Nephron (organoid): Measurements from ENCODE around the gene GALNTL6.

Source experiments
- H3K27ac Mint-ChIP-seq, 3 experiments: 2 replicates each; pipeline ENCODE4 v1.8.0; 2020; ENCODE audit warnings: mixed read lengths in 3 of 3, mild to moderate bottlenecking in 2 of 3, moderate library complexity in 1 of 3
- H3K27me3 Mint-ChIP-seq: 2 replicates; pipeline ENCODE4 v1.8.0; 2021; ENCODE audit warnings: low read depth, mild to moderate bottlenecking, moderate library complexity, mixed read lengths
- H3K36me3 Mint-ChIP-seq: 2 replicates; pipeline ENCODE4 v1.8.0; 2020; ENCODE audit warnings: low read depth, mixed read lengths
- H3K4me1 Mint-ChIP-seq: 2 replicates; pipeline ENCODE4 v1.8.0; 2020; ENCODE audit warnings: mixed read lengths
- H3K4me3 Mint-ChIP-seq, 3 experiments: 2 replicates each; pipeline ENCODE4 v1.8.0; 2020; ENCODE audit warnings: mild to moderate bottlenecking in 3 of 3, mixed read lengths in 3 of 3, moderate library complexity in 2 of 3
- H3K9me3 Mint-ChIP-seq: 2 replicates; pipeline ENCODE4 v1.8.0; 2020; ENCODE audit warnings: mixed read lengths
- CTCF ChIP-seq, 3 experiments: fragments of 200-600 bp; sonication (generic); IDR thresholded peaks; one replicate each; pipeline ENCODE4 v1.5.0; 2021; ENCODE audit warnings: antibody characterized with exemption in 3 of 3; ENCODE audit not compliant: unreplicated experiment in 3 of 3

GALNTL6 gene

DNA sequence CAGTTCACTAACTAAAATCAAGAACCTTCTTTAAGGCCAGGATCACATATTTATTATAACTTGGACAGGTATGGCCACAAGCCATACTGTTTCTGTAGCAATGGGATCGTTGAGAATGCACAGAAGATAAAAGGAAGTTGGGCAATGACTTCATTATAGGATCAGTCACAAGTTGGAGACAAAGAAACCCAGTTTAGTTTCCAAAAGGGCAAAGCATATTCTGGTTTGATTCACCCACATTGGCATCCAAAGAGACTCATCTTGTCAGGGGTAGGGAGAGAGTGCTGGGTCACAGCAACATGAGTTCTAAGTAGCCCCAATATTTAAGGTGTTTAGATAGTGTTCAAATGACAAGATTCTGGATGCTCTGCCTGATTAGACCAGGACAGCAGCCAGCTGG, 1038.3 kb downstream of the GALNTL6 start:
- TF ChIP-seq CTCF (IDR thresholded peaks at IDR 0.05; ENCODE audit: unreplicated experiment in 3 of 3) = no peak
- Mint-ChIP-seq H3K4me1 (no peaks in the 10 kb centered on the region), H3K27ac (no peak overlapping the region), H3K36me3 (no peaks in the 10 kb centered on the region), H3K9me3 (no peaks in the 10 kb centered on the region), H3K4me3 (no peak overlapping the region), H3K27me3 (no peaks in the 10 kb centered on the region)

DNA sequence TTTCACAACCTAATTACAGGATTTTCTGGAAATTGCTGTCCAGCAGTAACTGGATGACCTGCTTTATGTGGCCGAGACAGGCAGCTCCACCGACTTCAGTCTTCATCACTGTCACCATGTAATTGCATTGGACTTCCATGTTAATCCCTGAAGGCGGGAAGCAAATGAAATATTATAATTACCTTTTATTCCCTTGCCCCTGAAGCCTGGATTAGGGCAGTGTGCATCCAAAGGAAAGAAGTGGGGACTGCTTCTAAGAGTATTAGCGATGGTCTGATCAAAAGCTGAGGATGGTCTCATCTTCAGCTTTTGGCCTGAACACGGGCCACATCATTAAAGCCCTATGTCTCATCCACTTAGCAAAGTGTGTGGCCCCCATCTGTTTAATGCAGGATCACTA, 1043.8 kb downstream of the GALNTL6 start:
- peaks cover 3% of the 10 kb centered on the region for H3K36me3 Mint-ChIP-seq
- H3K4me1 Mint-ChIP-seq = no peaks in the 10 kb centered on the region
- no peaks in the 10 kb centered on the region for H3K27me3 Mint-ChIP-seq
- H3K4me3 Mint-ChIP-seq = no peak overlapping the region
- no peak for TF ChIP-seq CTCF (IDR thresholded peaks at IDR 0.05; ENCODE audit: unreplicated experiment in 3 of 3)
- no peak overlapping the region for H3K27ac Mint-ChIP-seq
- H3K9me3 Mint-ChIP-seq = peaks cover 3% of the 10 kb centered on the region

DNA sequence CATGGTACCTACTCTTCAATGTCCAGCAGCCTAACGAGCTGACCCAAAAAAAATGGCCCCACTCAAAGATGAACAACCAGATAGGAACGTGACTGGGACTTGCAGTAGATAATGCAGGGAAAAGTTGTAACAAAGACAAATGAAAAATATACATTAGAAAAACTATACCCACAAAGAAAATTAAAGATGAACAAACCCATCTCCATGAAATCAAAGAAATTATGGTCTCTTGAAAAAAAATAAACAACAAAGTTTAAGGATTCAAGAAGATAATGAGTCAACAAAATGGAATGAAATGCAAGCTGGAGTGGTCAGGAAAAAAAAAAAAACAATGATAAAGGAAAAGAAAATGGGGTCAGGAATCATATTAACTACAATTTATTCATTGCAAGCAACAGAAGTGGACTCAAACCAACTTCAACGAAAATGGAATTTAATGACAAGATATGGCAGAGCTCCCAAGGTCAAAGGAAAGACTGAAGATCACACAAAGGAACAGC, 1045.6 kb downstream of the GALNTL6 start:
- H3K4me3 Mint-ChIP-seq = no peak overlapping the region
- no peaks in the 10 kb centered on the region for H3K27me3 Mint-ChIP-seq
- peaks cover 5% of the 10 kb centered on the region for H3K36me3 Mint-ChIP-seq
- H3K4me1 Mint-ChIP-seq = no peaks in the 10 kb centered on the region
- peaks cover 5% of the 10 kb centered on the region for H3K9me3 Mint-ChIP-seq
- no peak overlapping the region for H3K27ac Mint-ChIP-seq
- no peak for TF ChIP-seq CTCF (IDR thresholded peaks at IDR 0.05; ENCODE audit: unreplicated experiment in 3 of 3)

DNA sequence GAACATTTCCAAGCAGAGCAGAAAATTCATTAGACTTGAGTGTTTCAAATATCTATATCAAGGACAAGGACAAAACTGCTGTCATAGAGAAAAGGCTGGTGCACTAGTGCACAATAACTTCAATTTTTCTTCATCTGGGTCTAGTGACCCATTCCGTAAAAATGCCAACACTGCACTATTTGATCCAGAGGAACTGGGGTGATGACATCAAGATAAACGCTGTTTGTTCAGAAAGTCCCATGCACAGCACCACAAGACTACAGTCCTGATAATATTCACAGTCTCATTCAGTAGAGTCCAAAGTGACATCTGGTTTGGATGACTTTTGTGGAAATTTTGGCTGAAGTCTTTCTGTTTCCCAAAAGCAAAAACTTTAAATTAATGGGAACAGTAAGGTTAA, 1051.9 kb downstream of the GALNTL6 start:
- Mint-ChIP-seq H3K27ac (no peak overlapping the region), H3K27me3 (no peaks in the 10 kb centered on the region), H3K9me3 (peaks cover 5% of the 10 kb centered on the region), H3K36me3 (peaks cover 5% of the 10 kb centered on the region), H3K4me1 (no peaks in the 10 kb centered on the region), H3K4me3 (no peak overlapping the region)
- no peak for TF ChIP-seq CTCF (IDR thresholded peaks at IDR 0.05; ENCODE audit: unreplicated experiment in 3 of 3)

- no peak for TF ChIP-seq CTCF (IDR thresholded peaks at IDR 0.05; ENCODE audit: unreplicated experiment in 3 of 3)
- Mint-ChIP-seq H3K4me3 (no peak overlapping the region), H3K27me3 (no peaks in the 10 kb centered on the region), H3K36me3 (peaks cover 5% of the 10 kb centered on the region), H3K4me1 (no peaks in the 10 kb centered on the region), H3K27ac (no peak overlapping the region), H3K9me3 (peaks cover 5% of the 10 kb centered on the region)
These were observed 1052.4 kb downstream of the GALNTL6 start for GRCh38 chr4:172865531-172866127.

- H3K4me3 Mint-ChIP-seq = no peak overlapping the region
- no peaks in the 10 kb centered on the region for H3K4me1 Mint-ChIP-seq
- TF ChIP-seq CTCF (IDR thresholded peaks at IDR 0.05; ENCODE audit: unreplicated experiment in 3 of 3) = no peak
- no peak overlapping the region for H3K27ac Mint-ChIP-seq
- peaks cover 5% of the 10 kb centered on the region for H3K9me3 Mint-ChIP-seq
- no peaks in the 10 kb centered on the region for H3K27me3 Mint-ChIP-seq
- H3K36me3 Mint-ChIP-seq = peaks cover 5% of the 10 kb centered on the region
These were observed 1053.2 kb downstream of the GALNTL6 start for GRCh38 chr4:172866421-172866820.
